HCT116 (cell line): Measurements from ENCODE around the gene DDX56. TPM values are rescaled to one million over a fixed set of nuclear protein-coding genes. Genes with fewer than 3 reads are reported as not detected.

Experiments used
- ATAC-seq: fragments of 200-7000 bp; cut with Tn5 transposase; 2 replicates; pipeline ENCODE4 v1.9.1; 2020; ENCODE audit warnings: mild to moderate bottlenecking, moderate library complexity
- BruUV-seq: library from RNA; stranded (reverse); fragments of 400-500 nt; replicated peaks from 2 replicates; lab custom pipeline; 2021; lab: Mats Ljungman, UMichigan
- CTCF ChIA-PET: fragments of 300-600 bp; sonication (Branson Sonifier 250); formaldehyde crosslinking; loops from one replicate; lab custom pipeline; 2021; ENCODE audit warnings: antibody characterized with exemption; lab: Charles Lee
- POLR2A ChIA-PET: fragments of 300-600, 350-600 bp; sonication (Branson Sonifier 250); formaldehyde crosslinking; loops from one replicate; lab custom pipeline; 2021; ENCODE audit warnings: antibody characterized with exemption; lab: Charles Lee
- RAD21 ChIA-PET, 2 experiments: fragments of 300-600 bp; sonication (Branson Sonifier 250); formaldehyde crosslinking; loops; one replicate each; lab custom pipeline; 2023; ENCODE audit warnings: low total read pairs in 2 of 2; ENCODE audit not compliant: uncharacterized antibody in 2 of 2, unreplicated experiment in 2 of 2, low non-redundant PET in 1 of 2; lab: Charles Lee
- DNase-seq: peaks from one replicate; pipeline ENCODE4 v3.0.0-alpha.2; 2010; ENCODE audit warnings: low read depth, low spot score
- H2AFZ ChIP-seq: fragments of 200-600 bp; shearing (Covaris generic), sonication (generic); 2 replicates; pipeline ENCODE4 v1.6.1; 2017; ENCODE audit warnings: low read depth, mixed run types, mixed read lengths, antibody characterized with exemption, low read length; ENCODE audit not compliant: poor library complexity, severe bottlenecking
- H3K27ac ChIP-seq: 2 replicates; pipeline ENCODE4 v1.5.1; 2012; ENCODE audit warnings: low read depth, low read length
- H3K27me3 ChIP-seq: fragments of 200-600 bp; sonication (generic); 2 replicates; pipeline ENCODE4 v1.6.1; 2016; ENCODE audit warnings: mixed run types, low read length, mixed read lengths; ENCODE audit not compliant: insufficient read depth
- H3K36me3 ChIP-seq, 2 experiments: fragments of 200-500 bp in 1 of 2; fragments of 200-600 bp in 1 of 2; sonication (Bioruptor generic) in 1 of 2; sonication (generic) in 1 of 2; 2 replicates each; pipeline versions ENCODE4 v1.5.1 to v1.6.1; 2014 to 2016; ENCODE audit warnings: low read length in 2 of 2, inconsistent platforms in 1 of 2, mixed read lengths in 1 of 2, mixed run types in 1 of 2; ENCODE audit not compliant: insufficient read depth in 2 of 2, control insufficient read depth in 1 of 2
- H3K4me1 ChIP-seq, 2 experiments: fragments of 200-600 bp in 1 of 2; sonication (generic) in 1 of 2; 2 replicates each; pipeline versions ENCODE4 v1.5.1 to v1.6.1; 2012 to 2017; ENCODE audit warnings: low read length in 2 of 2, inconsistent platforms in 1 of 2, mild to moderate bottlenecking in 1 of 2, mixed read lengths in 1 of 2, mixed run types in 1 of 2, moderate library complexity in 1 of 2; ENCODE audit not compliant: insufficient read depth in 2 of 2, control insufficient read depth in 1 of 2
- H3K4me2 ChIP-seq: fragments of 200-600 bp; sonication (generic); 2 replicates; pipeline ENCODE4 v1.6.1; 2017; ENCODE audit warnings: mixed run types, low read length, mixed read lengths
- H3K4me3 ChIP-seq, 2 experiments: fragments of 200-600 bp in 1 of 2; sonication (generic) in 1 of 2; replicated peaks in 1 of 2; 2 replicates each; pipeline ENCODE4 v1.5.1; 2011 to 2016; ENCODE audit warnings: low read length in 2 of 2, control low read depth in 1 of 2, low read depth in 1 of 2, mild to moderate bottlenecking in 1 of 2, mixed read lengths in 1 of 2, mixed run types in 1 of 2
- H3K79me2 ChIP-seq: fragments of 200-600 bp; sonication (generic); 2 replicates; pipeline ENCODE4 v1.6.1; 2017; ENCODE audit warnings: mild to moderate bottlenecking, mixed run types, low read length, moderate library complexity, mixed read lengths; ENCODE audit not compliant: insufficient read depth
- H3K9ac ChIP-seq: fragments of 200-600 bp; sonication (generic); 2 replicates; pipeline ENCODE4 v1.6.1; 2016; ENCODE audit warnings: low read length, mixed read lengths
- H3K9me2 ChIP-seq: fragments of 200-600 bp; sonication (generic), shearing (Covaris generic); 2 replicates; pipeline ENCODE4 v1.6.1; 2017; ENCODE audit warnings: mixed run types, mild to moderate bottlenecking, moderate library complexity; ENCODE audit not compliant: insufficient read depth
- H3K9me3 ChIP-seq, 2 experiments: fragments of 200-500 bp in 1 of 2; fragments of 200-600 bp in 1 of 2; sonication (Bioruptor generic) in 1 of 2; sonication (generic) in 1 of 2; 2 replicates each; pipeline ENCODE4 v1.6.1; 2014 to 2017; ENCODE audit warnings: low read length in 2 of 2, mixed read lengths in 2 of 2, inconsistent platforms in 1 of 2, low read depth in 1 of 2, mild to moderate bottlenecking in 1 of 2, mixed run types in 1 of 2, moderate library complexity in 1 of 2; ENCODE audit not compliant: control insufficient read depth in 1 of 2, insufficient read depth in 1 of 2
- H4K20me1 ChIP-seq: fragments of 200-600 bp; sonication (generic), shearing (Covaris generic); 2 replicates; pipeline ENCODE4 v1.6.1; 2017; ENCODE audit warnings: mixed run types, mild to moderate bottlenecking, moderate library complexity; ENCODE audit not compliant: insufficient read depth
- ATF3 ChIP-seq: IDR thresholded peaks from 2 replicates; pipeline ENCODE4 v1.6.1; 2012
- CEBPB ChIP-seq: IDR thresholded peaks from 2 replicates; pipeline ENCODE4 v1.6.1; 2012; ENCODE audit warnings: low read depth
- CTCF ChIP-seq, 3 experiments: fragments of 200-600 bp in 1 of 3; sonication (generic) in 1 of 3; IDR thresholded peaks in 2 of 3; conservative IDR thresholded peaks in 1 of 3; 2 replicates each; pipeline ENCODE4 v1.5.1; 2012 to 2017; ENCODE audit warnings: low read depth in 2 of 3, low read length in 2 of 3, antibody characterized with exemption in 1 of 3, borderline replicate concordance in 1 of 3, control low read depth in 1 of 3, mild to moderate bottlenecking in 1 of 3, mixed read lengths in 1 of 3, mixed run types in 1 of 3, moderate library complexity in 1 of 3; ENCODE audit not compliant: insufficient read depth in 1 of 3
- EGR1 ChIP-seq: IDR thresholded peaks from 2 replicates; pipeline ENCODE4 v1.6.1; 2012; ENCODE audit warnings: low read depth
- EZH2 ChIP-seq: fragments of 200-600 bp; sonication (generic); IDR thresholded peaks from 2 replicates; pipeline ENCODE4 v1.6.1; 2017; ENCODE audit warnings: antibody characterized with exemption, mixed run types
- MAX ChIP-seq: IDR thresholded peaks from 2 replicates; pipeline ENCODE4 v1.6.1; 2012
- POLR2A ChIP-seq: IDR thresholded peaks from 2 replicates; pipeline ENCODE4 v1.7.0; 2011; ENCODE audit warnings: borderline replicate concordance; ENCODE audit not compliant: insufficient read depth, insufficient read length; ENCODE audit errors: extremely low read depth
- SIN3A ChIP-seq: IDR thresholded peaks from 2 replicates; pipeline ENCODE4 v1.6.1; 2012; ENCODE audit warnings: low read depth
- SP1 ChIP-seq: IDR thresholded peaks from 2 replicates; pipeline ENCODE4 v1.6.1; 2012; ENCODE audit warnings: low read depth
- TCF7L2 ChIP-seq: IDR thresholded peaks from 2 replicates; pipeline ENCODE4 v1.7.0; 2011; ENCODE audit warnings: borderline replicate concordance, inconsistent platforms; ENCODE audit not compliant: insufficient read depth, insufficient read length; ENCODE audit errors: extremely low read depth
- ZFX ChIP-seq: fragments of 450-650 bp; IDR thresholded peaks from 2 replicates; pipeline ENCODE4 v1.6.1; 2017
- intact Hi-C: fragments of 100-400 bp; cut with micrococcal nuclease; formaldehyde crosslinking; loops from 2 replicates; pipeline ENCODE4 v1.10.0; 2022
- total RNA-seq: library from RNA; stranded (reverse); gene quantifications from one replicate; pipeline ENCODE4 v1.2.1, GENCODE V29; 2021; ENCODE audit not compliant: unreplicated experiment

The DDX56 gene
- total RNA-seq, 1 experiment from 2014 or later, result 119 TPM

GRCh38 chr7:44607141-44608068 is 33.7 kb upstream of the DDX56 start:
- intact Hi-C loops, result loop anchor here (5.0 kb wide), 1 partner anchor 140 kb away; the partner anchor contains the start of gene ZMIZ2
- TF ChIP-seq SP1, result no peak
- TF ChIP-seq EGR1, result 0 out of 2 replicates have a peak, but pooled peaks have one; percentile 21
- no peak for TF ChIP-seq POLR2A
- TF ChIP-seq SIN3A, result no peak
- BruUV-seq, result TSS peak; percentile 78
- Histone ChIP-seq H3K4me2 (peak overlapping the region; percentile 72), H3K27me3 (no peaks in the 10 kb centered on the region), H3K36me3 (no peaks in the 10 kb centered on the region), H3K27ac (peak overlapping the region; percentile 88), H3K9ac (peak overlapping the region; percentile 68), H2AFZ (no peak overlapping the region), H4K20me1 (no peaks in the 10 kb centered on the region), H3K4me1 (peaks cover 17 to 32% of the 10 kb centered on the region in 2 experiments), H3K9me3 (no peaks in the 10 kb centered on the region), H3K9me2 (no peaks in the 10 kb centered on the region), H3K79me2 (peaks cover 54% of the 10 kb centered on the region), H3K4me3 (peak overlapping the region; percentile 52 to 68)
- DNase-seq (no peak), ATAC-seq (no peak)
- RAD21 ChIA-PET, result interaction anchor here in 1 of 2 experiments (0.6 kb wide), 1 partner anchor 374 kb away, joined by 3 read pairs; no protein-coding TSS in a partner anchor
- POLR2A ChIA-PET, result interaction anchor here (0.7 to 2.3 kb wide), 9 partner anchors 7 to 241 kb away, joined by 3 to 14 read pairs (median 5); partner anchors contain the start of gene H2AZ2
- CTCF ChIA-PET, result no interaction called here

GRCh38 chr7:44606341-44607140 is 32.8 kb upstream of the DDX56 start, which contains the start of gene OGDH:
Gene OGDH, plus strand, starts transcription at chr7:44606627. Its CDS starts 17,717 bp downstream, at chr7:44624344.
- Histone ChIP-seq H3K27me3 (no peaks in the 10 kb centered on the region), H2AFZ (no peak within 1 kb of the TSS), H3K9me2 (no peaks in the 10 kb centered on the region), H3K27ac (peak within 1 kb of the TSS; percentile 88), H4K20me1 (no peaks in the 10 kb centered on the region), H3K36me3 (no peaks in the 10 kb centered on the region), H3K4me1 (peaks cover 17 to 32% of the 10 kb centered on the region in 2 experiments), H3K9ac (peak within 1 kb of the TSS; percentile 68), H3K4me3 (peak within 1 kb of the TSS; percentile 68 to 76), H3K4me2 (peak within 1 kb of the TSS; percentile 72), H3K9me3 (no peaks in the 10 kb centered on the region), H3K79me2 (peaks cover 45% of the 10 kb centered on the region)
- DNase-seq (peak; percentile 96), ATAC-seq (peak; percentile 99)
- ChIA-PET CTCF (interaction anchor here (1.1 kb wide), 1 partner anchor 241 kb away, joined by 4 read pairs; the partner anchor contains the start of gene H2AZ2), RAD21 (interaction anchor here in 1 of 2 experiments (0.6 kb wide), 1 partner anchor 375 kb away, joined by 3 read pairs; no protein-coding TSS in a partner anchor), POLR2A (interaction anchor here (0.7 to 2.3 kb wide), 14 partner anchors 8 to 505 kb away, joined by 3 to 14 read pairs (median 4); partner anchors contain the start of genes H2AZ2 and TBRG4)
- no TSS peak for BruUV-seq
- intact Hi-C loops, result loop anchor here (1.0 to 5.0 kb wide), 2 partner anchors 141 to 191 kb away; partner anchors contain the start of gene ZMIZ2
- TF ChIP-seq CEBPB (no peak), ZFX (peak; percentile 43; the same call in 1 of the 2 replicates), CTCF (IDR thresholded peaks at IDR 0.05 in 2 of 3, conservative IDR thresholded peaks at IDR 0.05 in 1 of 3; ENCODE audit: borderline replicate concordance in 1 of 3, insufficient read depth in 1 of 3, low read depth in 2 of 3, low read length in 2 of 3) (no peak), TCF7L2 (peak; percentile 98), MAX (peak; percentile 91), EGR1 (no peak), ATF3 (no peak), POLR2A (peak; percentile 31), SP1 (peak; percentile 90), SIN3A (peak; percentile 99), EZH2 (no peak)
